Ishikawa (cell line): ENCODE results near the gene GRAMD1A.

Experiments
- CEBPB ChIP-seq: IDR thresholded peaks from 2 replicates; pipeline ENCODE4 v1.6.1; 2012
- CREB1 ChIP-seq: IDR thresholded peaks from 2 replicates; pipeline ENCODE4 v1.6.1; 2012; ENCODE audit warnings: low read depth
- EGR1 ChIP-seq: IDR thresholded peaks from 2 replicates; pipeline ENCODE4 v1.6.1; 2012
- EP300 ChIP-seq: IDR thresholded peaks from 2 replicates; pipeline ENCODE4 v1.6.1; 2012; ENCODE audit warnings: borderline replicate concordance
- FOXM1 ChIP-seq: IDR thresholded peaks from 2 replicates; pipeline ENCODE4 v1.6.1; 2012; ENCODE audit warnings: low read depth, borderline replicate concordance
- NFIC ChIP-seq: IDR thresholded peaks from 2 replicates; pipeline ENCODE4 v1.6.1; 2012
- RAD21 ChIP-seq: IDR thresholded peaks from 2 replicates; pipeline ENCODE4 v1.6.1; 2012; ENCODE audit warnings: low read depth
- REST ChIP-seq: IDR thresholded peaks from 2 replicates; pipeline ENCODE4 v1.6.1; 2012; ENCODE audit warnings: low read depth, mild to moderate bottlenecking
- TAF1 ChIP-seq: IDR thresholded peaks from 2 replicates; pipeline ENCODE4 v1.6.1; 2012; ENCODE audit warnings: low read depth, mild to moderate bottlenecking
- TCF12 ChIP-seq: IDR thresholded peaks from 2 replicates; pipeline ENCODE4 v1.6.1; 2012; ENCODE audit warnings: low read depth
- TEAD4 ChIP-seq: IDR thresholded peaks from 2 replicates; pipeline ENCODE4 v1.6.1; 2012
- YY1 ChIP-seq: IDR thresholded peaks from 2 replicates; pipeline ENCODE4 v1.6.1; 2012; ENCODE audit warnings: low read depth
- ZBTB7A ChIP-seq: IDR thresholded peaks from 2 replicates; pipeline ENCODE4 v1.6.1; 2012; ENCODE audit warnings: low read depth
- TF ChIP-seq, protein P1 (sequence below): IDR thresholded peaks from 2 replicates; pipeline ENCODE4 v1.6.1; 2012
- TF ChIP-seq, protein P2 (sequence below): IDR thresholded peaks from 2 replicates; pipeline ENCODE4 v1.6.1; 2012

The GRAMD1A gene

GRCh38 chr19:35040826-35041547, 40.9 kb downstream of the GRAMD1A start:
- TF ChIP-seq, protein P1, sequence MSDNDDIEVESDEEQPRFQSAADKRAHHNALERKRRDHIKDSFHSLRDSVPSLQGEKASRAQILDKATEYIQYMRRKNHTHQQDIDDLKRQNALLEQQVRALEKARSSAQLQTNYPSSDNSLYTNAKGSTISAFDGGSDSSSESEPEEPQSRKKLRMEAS = no peak
- TF ChIP-seq EGR1 (no peak), CREB1 (no peak), EP300 (no peak), NFIC (no peak), ZBTB7A (no peak), YY1 (no peak), RAD21 (no peak)

DNA sequence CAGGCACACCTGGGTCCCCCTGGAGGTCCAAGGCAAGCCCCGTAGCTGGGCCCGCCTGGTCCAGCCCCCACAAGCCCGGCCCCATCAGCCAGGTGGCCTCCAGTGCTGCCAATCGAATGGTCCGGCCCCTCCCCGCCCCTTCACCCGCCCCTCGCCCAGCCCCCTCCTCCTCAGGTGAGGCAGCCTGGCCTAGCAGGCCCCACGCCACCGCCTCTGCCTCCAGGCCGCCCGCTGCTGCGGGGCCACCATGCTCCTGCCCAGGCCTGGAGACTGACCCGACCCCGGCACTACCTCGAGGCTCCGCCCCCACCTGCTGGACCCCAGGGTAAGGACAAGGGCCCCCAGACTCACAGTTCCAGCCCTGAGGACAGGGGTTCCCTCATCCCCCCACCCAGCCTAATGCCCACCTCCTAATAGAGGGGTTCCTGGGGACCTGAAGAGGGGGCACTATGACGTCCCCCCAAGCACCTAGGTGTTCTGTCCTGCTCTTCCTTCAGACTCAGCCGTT, 41.5 kb downstream of the GRAMD1A start, which contains the start of gene HPN:
Gene HPN, plus strand, starts transcription at position 174 of the 508 bp plus-strand sequence. CDS start 786 bp downstream, outside the sequence.
- TF ChIP-seq REST (no peak), ZBTB7A (no peak), RAD21 (no peak), FOXM1 (no peak), CREB1 (no peak)

GRCh38 chr19:35042056-35042730, 42.1 kb downstream of the GRAMD1A start:
- TF ChIP-seq NFIC (no peak), EGR1 (no peak), TCF12 (no peak), CREB1 (no peak), REST (no peak), ZBTB7A (no peak), TAF1 (no peak), EP300 (no peak), FOXM1 (no peak), RAD21 (no peak), YY1 (no peak), TEAD4 (no peak), CEBPB (no peak)
- TF ChIP-seq, protein P2, sequence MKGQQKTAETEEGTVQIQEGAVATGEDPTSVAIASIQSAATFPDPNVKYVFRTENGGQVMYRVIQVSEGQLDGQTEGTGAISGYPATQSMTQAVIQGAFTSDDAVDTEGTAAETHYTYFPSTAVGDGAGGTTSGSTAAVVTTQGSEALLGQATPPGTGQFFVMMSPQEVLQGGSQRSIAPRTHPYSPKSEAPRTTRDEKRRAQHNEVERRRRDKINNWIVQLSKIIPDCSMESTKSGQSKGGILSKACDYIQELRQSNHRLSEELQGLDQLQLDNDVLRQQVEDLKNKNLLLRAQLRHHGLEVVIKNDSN = no peak
- TF ChIP-seq, protein P1 = no peak

GRCh38 chr19:35042954-35043604, 43.0 kb downstream of the GRAMD1A start:
- TF ChIP-seq, protein P1 = no peak
- TF ChIP-seq ZBTB7A (no peak), TAF1 (no peak), TEAD4 (no peak), NFIC (no peak), YY1 (no peak), RAD21 (no peak), EGR1 (no peak), CEBPB (no peak), FOXM1 (no peak), EP300 (no peak), REST (no peak), CREB1 (no peak), TCF12 (no peak)
- TF ChIP-seq, protein P2 = no peak
